Astrocyte (in vitro differentiated cells and primary cell): ENCODE data around the gene UBQLN4. TPM values are rescaled to one million over a fixed set of nuclear protein-coding genes. Genes with fewer than 3 reads are reported as not detected.

Experiments used
- DNase-seq: peaks from one replicate; pipeline ENCODE4 v3.0.0-alpha.2; 2010; ENCODE audit warnings: low read depth
- FAIRE-seq: peaks from 2 replicates; lab custom pipeline; 2011; peaks lifted over from hg19 to GRCh38; lab: Jason Lieb, UNC
- H2AFZ ChIP-seq: 2 replicates; pipeline ENCODE4 v1.6.0; 2012; ENCODE audit warnings: low read depth, low read length, inconsistent platforms
- H3K27ac ChIP-seq: 2 replicates; pipeline ENCODE4 v1.5.1; 2011; ENCODE audit warnings: low read depth, low read length, inconsistent platforms
- H3K27me3 ChIP-seq: 2 replicates; pipeline ENCODE4 v1.6.0; 2011; ENCODE audit warnings: low read length, inconsistent platforms; ENCODE audit not compliant: insufficient read depth
- H3K36me3 ChIP-seq: 2 replicates; pipeline ENCODE4 v1.5.1; 2011; ENCODE audit warnings: low read length, inconsistent platforms; ENCODE audit not compliant: insufficient read depth
- H3K4me1 ChIP-seq: 2 replicates; pipeline ENCODE4 v1.5.1; 2011; ENCODE audit warnings: low read length, inconsistent platforms; ENCODE audit not compliant: insufficient read depth
- H3K4me2 ChIP-seq: 2 replicates; pipeline ENCODE4 v1.6.0; 2012; ENCODE audit warnings: low read length, inconsistent platforms
- H3K4me3 ChIP-seq: 2 replicates; pipeline ENCODE4 v1.5.1; 2011; ENCODE audit warnings: low read depth, mild to moderate bottlenecking, low read length, inconsistent platforms; ENCODE audit not compliant: insufficient read depth
- H3K79me2 ChIP-seq: 2 replicates; pipeline ENCODE4 v1.6.0; 2012; ENCODE audit warnings: mild to moderate bottlenecking, low read length, inconsistent platforms; ENCODE audit not compliant: insufficient read depth
- H3K9ac ChIP-seq: 2 replicates; pipeline ENCODE4 v1.6.0; 2012; ENCODE audit warnings: mild to moderate bottlenecking, low read length, inconsistent platforms
- H3K9me3 ChIP-seq: 2 replicates; pipeline ENCODE4 v1.5.1; 2012; ENCODE audit warnings: low read depth, mild to moderate bottlenecking, low read length, inconsistent platforms; ENCODE audit not compliant: insufficient read depth
- H4K20me1 ChIP-seq: 2 replicates; pipeline ENCODE4 v1.6.0; 2012; ENCODE audit warnings: low read length, inconsistent platforms; ENCODE audit not compliant: insufficient read depth
- H3K27ac Mint-ChIP-seq: one replicate; pipeline ENCODE4 v1.8.0; 2021; ENCODE audit warnings: mild to moderate bottlenecking, mixed read lengths; ENCODE audit not compliant: unreplicated experiment
- H3K27me3 Mint-ChIP-seq: one replicate; pipeline ENCODE4 v1.8.0; 2021; ENCODE audit warnings: low read depth, mixed read lengths; ENCODE audit not compliant: unreplicated experiment
- H3K36me3 Mint-ChIP-seq: one replicate; pipeline ENCODE4 v1.8.0; 2021; ENCODE audit warnings: low read depth, mixed read lengths; ENCODE audit not compliant: unreplicated experiment
- H3K4me1 Mint-ChIP-seq: one replicate; pipeline ENCODE4 v1.8.0; 2021; ENCODE audit warnings: low read depth, mixed read lengths; ENCODE audit not compliant: unreplicated experiment
- H3K4me3 Mint-ChIP-seq: one replicate; pipeline ENCODE4 v1.8.0; 2021; ENCODE audit warnings: mild to moderate bottlenecking, moderate library complexity, mixed read lengths; ENCODE audit not compliant: unreplicated experiment
- H3K9me3 Mint-ChIP-seq: one replicate; pipeline ENCODE4 v1.8.0; 2021; ENCODE audit warnings: mild to moderate bottlenecking, mixed read lengths; ENCODE audit not compliant: unreplicated experiment
- CTCF ChIP-seq: IDR thresholded peaks from 2 replicates; pipeline ENCODE4 v1.5.1; 2011; ENCODE audit warnings: low read depth, mild to moderate bottlenecking, inconsistent platforms, low read length, moderate library complexity; ENCODE audit not compliant: insufficient read depth
- EZH2 ChIP-seq: IDR thresholded peaks from 2 replicates; pipeline ENCODE4 v1.6.1; 2012; ENCODE audit warnings: mild to moderate bottlenecking, low read length, inconsistent platforms; ENCODE audit not compliant: insufficient read depth
- total RNA-seq: library from RNA; stranded (reverse); gene quantifications from 2 replicates; pipeline ENCODE4 v1.2.1, GENCODE V29; 2021

UBQLN4 gene
- total RNA-seq, 1 donor from 2014 or later, result 40.0 TPM

- H3K9me3 Mint-ChIP-seq, result peaks cover 3% of the 10 kb centered on the region
Measured at GRCh38 chr1:156020293-156021092, 33.1 kb downstream of the UBQLN4 start, which contains the start of gene SSR2. Gene SSR2 (minus strand): TSS chr1:156020951. CDS start chr1:156020167, 784 bp downstream.

GRCh38 chr1:156019946-156020292 lies 33.7 kb downstream of the UBQLN4 start:
- H3K27ac ChIP-seq, result peak overlapping the region; percentile 77
- Mint-ChIP-seq H3K4me1 (peaks cover 3% of the 10 kb centered on the region), H3K27ac (peak overlapping the region; percentile 28), H3K27me3 (peaks cover 16% of the 10 kb centered on the region), H3K36me3 (peaks cover 12% of the 10 kb centered on the region), H3K9me3 (peaks cover 3% of the 10 kb centered on the region), H3K4me3 (peak overlapping the region; percentile 97)
- DNase-seq, result no peak
- no peak for FAIRE-seq
- H3K4me1 ChIP-seq, result peaks cover 5% of the 10 kb centered on the region
- no peak overlapping the region for H2AFZ ChIP-seq
- H4K20me1 ChIP-seq, result peaks cover 27% of the 10 kb centered on the region
- H3K79me2 ChIP-seq, result peaks cover 47% of the 10 kb centered on the region
- H3K27me3 ChIP-seq, result no peaks in the 10 kb centered on the region
- no peak for TF ChIP-seq CTCF
- no peak for TF ChIP-seq EZH2
- peak overlapping the region; percentile 91 for H3K9ac ChIP-seq
- H3K4me2 ChIP-seq, result peak overlapping the region; percentile 93
- H3K4me3 ChIP-seq, result peak overlapping the region; percentile 94
- peaks cover 15% of the 10 kb centered on the region for H3K36me3 ChIP-seq
- H3K9me3 ChIP-seq, result no peaks in the 10 kb centered on the region

More at GRCh38 chr1:156020293-156021092, 33.1 kb downstream of the UBQLN4 start, which contains the start of gene SSR2:
- Mint-ChIP-seq H3K36me3 (peaks cover 12% of the 10 kb centered on the region), H3K27ac (peak within 1 kb of the TSS; percentile 78), H3K27me3 (peaks cover 19% of the 10 kb centered on the region), H3K4me1 (peaks cover 3% of the 10 kb centered on the region), H3K4me3 (peak within 1 kb of the TSS; percentile 97)
- Histone ChIP-seq H3K79me2 (peaks cover 45% of the 10 kb centered on the region), H3K4me2 (peak within 1 kb of the TSS; percentile 93), H3K27ac (peak within 1 kb of the TSS; percentile 77), H4K20me1 (peaks cover 24% of the 10 kb centered on the region), H3K9me3 (no peaks in the 10 kb centered on the region), H3K4me1 (peaks cover 5% of the 10 kb centered on the region), H3K9ac (peak within 1 kb of the TSS; percentile 91), H2AFZ (peak within 1 kb of the TSS; percentile 73), H3K27me3 (no peaks in the 10 kb centered on the region), H3K36me3 (peaks cover 14% of the 10 kb centered on the region), H3K4me3 (peak within 1 kb of the TSS; percentile 94)
- DNase-seq, result peak; percentile 87
- peak; percentile 80 for FAIRE-seq
- TF ChIP-seq EZH2 (no peak), CTCF (no peak)

GRCh38 chr1:156014829-156015228 lies 38.8 kb downstream of the UBQLN4 start:
- Histone ChIP-seq H3K4me1 (no peaks in the 10 kb centered on the region), H3K36me3 (peaks cover 62% of the 10 kb centered on the region), H3K4me2 (no peak overlapping the region), H4K20me1 (peaks cover 70% of the 10 kb centered on the region), H3K27ac (no peak overlapping the region), H3K4me3 (no peak overlapping the region), H3K79me2 (peaks cover 61% of the 10 kb centered on the region), H2AFZ (no peak overlapping the region), H3K9me3 (no peaks in the 10 kb centered on the region), H3K27me3 (no peaks in the 10 kb centered on the region), H3K9ac (no peak overlapping the region)
- Mint-ChIP-seq H3K4me3 (no peak overlapping the region), H3K27ac (no peak overlapping the region), H3K4me1 (peaks cover 3% of the 10 kb centered on the region), H3K36me3 (peaks cover 35% of the 10 kb centered on the region), H3K27me3 (no peaks in the 10 kb centered on the region), H3K9me3 (peaks cover 3% of the 10 kb centered on the region)
- FAIRE-seq, result no peak
- no peak for TF ChIP-seq CTCF
- no peak for TF ChIP-seq EZH2
- DNase-seq, result no peak
